ENCODE results near the gene PRKCA.

PRKCA gene

DNA sequence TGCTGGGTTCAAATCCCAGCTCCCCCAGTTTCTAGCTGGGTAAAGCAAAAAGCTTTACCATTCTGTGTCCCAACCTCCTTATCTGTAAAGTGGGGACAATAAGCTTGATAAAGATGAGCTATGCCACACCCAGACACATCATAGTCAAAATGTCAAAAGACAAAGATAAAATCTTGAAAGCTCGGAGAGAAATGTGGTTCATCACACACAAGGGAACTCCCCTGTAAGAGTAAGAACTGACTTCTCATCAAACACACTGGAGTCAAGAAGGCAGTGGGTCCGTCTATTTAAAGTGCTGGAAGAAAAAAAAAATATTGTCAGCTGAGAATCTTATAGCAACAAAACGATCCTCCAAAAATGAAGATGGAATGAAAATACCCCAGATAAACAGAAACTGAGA is 557.8 kb downstream of the PRKCA start:
- no peak for DNase-seq
